Measurements from ENCODE around the gene CLSTN2. TPM values are rescaled to one million over a fixed set of nuclear protein-coding genes. Genes with fewer than 3 reads are reported as not detected.

CLSTN2 gene
- total and polyA plus RNA-seq, 2 of the 4 experiments (the other 2 are of a cell fraction) = under 0.01 to 0.07 TPM

GRCh38 chr3:140258222-140258724 is 323.3 kb downstream of the CLSTN2 start:
- H3K4me1 ChIP-seq (ENCODE audit: control insufficient read depth, insufficient read depth, low read length) = no peaks in the 10 kb centered on the region
- H3K4me3 ChIP-seq (ENCODE audit: insufficient read depth, low read depth, low read length) = no peak overlapping the region
- no peak for TF ChIP-seq MAFK (IDR thresholded peaks at IDR 0.05; ENCODE audit: low read depth, low read length)
- TF ChIP-seq MAZ (IDR thresholded peaks at IDR 0.05; ENCODE audit: borderline replicate concordance, low read depth, low read length) = no peak
- no peak for TF ChIP-seq MXI1 (IDR thresholded peaks at IDR 0.05; ENCODE audit: borderline replicate concordance, low read depth, low read length)
- TF ChIP-seq ELK1 (IDR thresholded peaks at IDR 0.05; ENCODE audit: borderline replicate concordance, low read depth, low read length) = no peak
- TF ChIP-seq NFE2L2 (IDR thresholded peaks at IDR 0.05; ENCODE audit: low read depth, low read length) = no peak
- no peak for TF ChIP-seq USF2 (IDR thresholded peaks at IDR 0.05; ENCODE audit: low read depth, low read length)
- no peak for TF ChIP-seq FOS (IDR thresholded peaks at IDR 0.05; ENCODE audit: low read depth, low read length)
- TF ChIP-seq BHLHE40 (IDR thresholded peaks at IDR 0.05; ENCODE audit: low read depth, low read length) = no peak
- no peak for TF ChIP-seq SMC3 (IDR thresholded peaks at IDR 0.05; ENCODE audit: low read depth, low read length)
- no peak for TF ChIP-seq RAD21 (IDR thresholded peaks at IDR 0.05; ENCODE audit: low read length)
- H3K79me1 ChIP-seq (ENCODE audit: low read depth in 1 of 2, low read length in 2 of 2) = no peaks in the 10 kb centered on the region
- no peaks in the 10 kb centered on the region for H3K36me3 ChIP-seq (ENCODE audit: control insufficient read depth, insufficient read depth, low read length)
- H3K27me3 ChIP-seq (ENCODE audit: control insufficient read depth, insufficient read depth, low read length) = no peaks in the 10 kb centered on the region
- no peak overlapping the region for H4K5ac ChIP-seq (ENCODE audit: low read depth, low read length)
- H4K91ac ChIP-seq (ENCODE audit: insufficient read depth, low read depth, low read length) = no peak overlapping the region
- no peaks in the 10 kb centered on the region for H4K20me1 ChIP-seq (ENCODE audit: insufficient read depth, low read length)
- H3K27ac ChIP-seq (ENCODE audit: insufficient read depth, low read length) = no peak overlapping the region
- H2BK20ac ChIP-seq (ENCODE audit: low read depth, low read length) = no peak overlapping the region
- no peak overlapping the region for H3K4me2 ChIP-seq (ENCODE audit: low read depth, low read length)
- ATAC-seq (ENCODE audit: low read depth) (no peak), DNase-seq (no peak)
- H2BK120ac ChIP-seq (ENCODE audit: low read depth, low read length) = no peak overlapping the region
- no peak overlapping the region for H3K23ac ChIP-seq (ENCODE audit: low read depth, low read length)
- H2AK9ac ChIP-seq (replicated peaks; ENCODE audit: low read depth, low read length, poor library complexity) = no peak overlapping the region
- H3K9me3 ChIP-seq (ENCODE audit: control insufficient read depth, insufficient read depth, low read length) = no peaks in the 10 kb centered on the region
- H3K4ac ChIP-seq (ENCODE audit: low read depth, low read length) = no peak overlapping the region
- H3K18ac ChIP-seq (ENCODE audit: low read depth, low read length) = no peak overlapping the region
- intact Hi-C loops (cut with micrococcal nuclease) (no loop called here), dilution Hi-C loops (cut with HindIII; ENCODE audit: low sequenced_read_pairs, unreplicated experiment) (no loop called here), in situ Hi-C loops (cut with MboI; ENCODE audit: low sequenced_read_pairs) (no loop called here)
- BruUV-seq (replicated peaks) = no TSS peak
- H2AFZ ChIP-seq (replicated peaks; ENCODE audit: low read length, poor library complexity) = no peak overlapping the region
- no peak overlapping the region for H3K14ac ChIP-seq (replicated peaks; ENCODE audit: low read depth, low read length)
- WGBS, 2 experiments (ENCODE audit: extremely low coverage in 2 of 2, insufficient read length in 1 of 2) = no CpG with 5 or more reads among the region's 4 CpGs
- no peaks in the 10 kb centered on the region for H3K9me1 ChIP-seq (ENCODE audit: insufficient read depth, low read length)
- ChIA-PET POLR2A (ENCODE audit: unreplicated experiment) (no interaction called here), CTCF (interaction anchor here (1.1 kb wide), 1 partner anchor 18 kb away, joined by 3 read pairs; no protein-coding TSS in a partner anchor)
- H2AK5ac ChIP-seq (ENCODE audit: low read depth, low read length) = no peak overlapping the region
- H2BK15ac ChIP-seq (ENCODE audit: low read depth, low read length) = no peak overlapping the region
- no peak overlapping the region for H3K9ac ChIP-seq (ENCODE audit: low read depth, low read length)
- H2BK5ac ChIP-seq (ENCODE audit: low read depth, low read length, poor library complexity, severe bottlenecking) = no peak overlapping the region
- no peak overlapping the region for H3K56ac ChIP-seq (ENCODE audit: extremely low read depth, insufficient read depth, low read length)
- H4K8ac ChIP-seq (ENCODE audit: low read depth in 2 of 2, low read length in 2 of 2) = no peak overlapping the region

Measured in IMR-90 (cell line).